GM18861 (cell line): ENCODE data around the gene APBA2.
"Not testable (repeated sequence)": the region's sequence is repeated elsewhere in the genome, so short reads cannot be mapped to it uniquely, and the experiment has no call there.

Source experiments
- ATAC-seq: cut with Tn5 transposase; IDR thresholded peaks from one replicate; pipeline ENCODE4 v1.9.1; 2021; ENCODE audit not compliant: unreplicated experiment

Gene APBA2

GRCh38 chr15:28995705-28996104, 109.9 kb downstream of the APBA2 start:
- no peak for ATAC-seq

DNA sequence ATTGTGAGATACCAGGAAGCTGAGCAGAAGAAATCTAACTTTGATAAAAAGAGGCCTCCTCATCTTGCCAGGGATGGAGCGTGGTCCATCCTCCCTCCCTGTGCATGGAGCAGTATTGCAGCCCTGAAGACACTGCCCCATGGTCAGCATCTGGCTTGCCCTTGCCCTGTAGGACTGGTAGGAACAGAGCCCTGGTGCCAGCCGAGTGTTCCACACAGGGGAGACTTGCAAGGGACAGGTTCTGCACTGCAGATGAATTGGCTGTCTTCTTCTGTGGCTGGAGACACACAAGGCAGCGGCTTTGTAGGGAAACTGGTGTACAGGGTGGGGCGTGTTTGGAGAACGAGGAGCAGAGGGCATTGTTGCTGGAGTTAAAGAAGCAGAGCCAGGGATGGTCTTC, 110.5 kb downstream of the APBA2 start:
- no peak for ATAC-seq

GRCh38 chr15:28996953-28997352, 111.2 kb downstream of the APBA2 start:
- no peak for ATAC-seq

DNA sequence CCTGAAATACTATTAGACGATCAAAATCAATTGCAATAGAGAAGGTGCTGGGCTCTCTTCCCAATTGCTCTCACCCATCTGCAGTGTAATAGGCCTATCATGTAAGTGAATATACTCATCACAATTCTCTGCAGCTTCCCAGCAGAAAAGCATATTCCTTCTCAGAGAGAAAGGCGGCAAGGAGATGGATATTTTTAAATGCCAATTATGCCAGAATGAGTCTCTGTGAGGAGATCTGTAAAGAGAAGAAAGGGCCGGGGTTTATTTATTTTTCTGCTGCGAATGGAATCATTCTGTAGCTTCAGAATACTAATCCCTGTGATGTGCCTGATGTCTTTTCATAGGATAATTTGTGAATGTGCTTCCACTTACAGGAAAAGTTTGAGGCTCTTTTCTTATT, 112.0 kb downstream of the APBA2 start:
- no peak for ATAC-seq

DNA sequence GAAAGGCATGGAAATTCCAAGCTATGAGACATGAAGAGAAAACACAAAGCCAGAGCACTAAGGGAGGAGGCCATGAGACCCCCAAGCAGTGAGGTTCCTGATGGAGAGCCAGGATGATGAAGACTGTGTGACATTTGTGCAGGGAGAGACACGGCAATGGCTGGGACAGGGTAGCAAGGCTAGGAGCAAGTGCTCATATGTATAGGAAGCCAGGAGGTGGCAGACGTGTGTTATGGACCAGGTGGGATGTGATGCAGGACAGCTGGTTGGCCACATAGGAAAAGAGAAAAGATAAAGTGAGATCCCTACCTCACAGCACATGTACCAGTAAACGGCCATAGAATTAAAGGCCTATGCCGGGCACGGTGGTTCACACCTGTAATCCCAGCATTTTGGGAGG, 112.7 kb downstream of the APBA2 start:
- no peak for ATAC-seq

- no peak for ATAC-seq
Measured at GRCh38 chr15:29003191-29003839, 117.5 kb downstream of the APBA2 start.

GRCh38 chr15:29003840-29004233, 118.1 kb downstream of the APBA2 start:
- ATAC-seq = no peak

DNA sequence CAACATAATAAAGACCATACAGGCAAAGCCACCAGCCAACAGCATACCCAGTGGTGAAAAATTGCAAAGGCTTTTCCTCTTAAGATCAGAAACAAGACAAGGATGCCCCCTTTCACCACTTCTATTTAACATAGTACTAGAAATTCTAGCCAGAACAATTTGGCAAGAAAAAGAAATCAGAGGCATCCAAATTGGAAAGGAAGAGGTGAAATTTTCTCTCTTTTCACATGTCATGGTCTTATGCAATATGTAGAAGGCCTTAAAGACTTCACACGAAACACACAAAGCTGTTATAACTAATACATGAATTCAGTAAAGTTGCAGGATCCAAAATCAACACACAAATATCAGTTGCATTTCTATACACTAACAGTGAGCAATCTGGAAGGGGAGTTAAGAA, 120.2 kb downstream of the APBA2 start:
- no peak for ATAC-seq

DNA sequence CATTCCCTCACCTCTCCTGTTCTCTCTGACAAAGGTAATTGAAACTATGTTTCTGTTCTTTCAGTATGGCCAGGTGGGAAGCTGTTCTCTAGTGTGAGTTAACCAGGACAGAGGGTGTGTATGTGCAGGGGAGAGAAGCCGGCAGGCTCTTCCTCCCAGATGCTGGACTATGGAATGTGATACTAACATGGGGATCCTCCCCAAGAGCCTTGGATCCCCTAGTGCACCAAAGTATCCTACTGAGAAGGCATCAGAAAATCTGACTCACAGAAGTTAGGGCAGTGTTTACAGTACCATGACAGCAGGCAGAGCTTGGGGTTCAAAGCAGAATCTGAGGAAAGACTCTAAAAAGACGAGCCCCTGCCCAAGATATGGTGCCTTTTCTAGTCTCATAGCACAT, 123.1 kb downstream of the APBA2 start:
- no peak for ATAC-seq

GRCh38 chr15:29012097-29012496, 126.3 kb downstream of the APBA2 start:
- no peak for ATAC-seq

- ATAC-seq = no peak
Measured at GRCh38 chr15:29014493-29014892, 128.7 kb downstream of the APBA2 start.

GRCh38 chr15:29016518-29016917, 130.7 kb downstream of the APBA2 start:
- no peak for ATAC-seq

- ATAC-seq = no peak
Measured at GRCh38 chr15:29018120-29018805, 132.5 kb downstream of the APBA2 start.

DNA sequence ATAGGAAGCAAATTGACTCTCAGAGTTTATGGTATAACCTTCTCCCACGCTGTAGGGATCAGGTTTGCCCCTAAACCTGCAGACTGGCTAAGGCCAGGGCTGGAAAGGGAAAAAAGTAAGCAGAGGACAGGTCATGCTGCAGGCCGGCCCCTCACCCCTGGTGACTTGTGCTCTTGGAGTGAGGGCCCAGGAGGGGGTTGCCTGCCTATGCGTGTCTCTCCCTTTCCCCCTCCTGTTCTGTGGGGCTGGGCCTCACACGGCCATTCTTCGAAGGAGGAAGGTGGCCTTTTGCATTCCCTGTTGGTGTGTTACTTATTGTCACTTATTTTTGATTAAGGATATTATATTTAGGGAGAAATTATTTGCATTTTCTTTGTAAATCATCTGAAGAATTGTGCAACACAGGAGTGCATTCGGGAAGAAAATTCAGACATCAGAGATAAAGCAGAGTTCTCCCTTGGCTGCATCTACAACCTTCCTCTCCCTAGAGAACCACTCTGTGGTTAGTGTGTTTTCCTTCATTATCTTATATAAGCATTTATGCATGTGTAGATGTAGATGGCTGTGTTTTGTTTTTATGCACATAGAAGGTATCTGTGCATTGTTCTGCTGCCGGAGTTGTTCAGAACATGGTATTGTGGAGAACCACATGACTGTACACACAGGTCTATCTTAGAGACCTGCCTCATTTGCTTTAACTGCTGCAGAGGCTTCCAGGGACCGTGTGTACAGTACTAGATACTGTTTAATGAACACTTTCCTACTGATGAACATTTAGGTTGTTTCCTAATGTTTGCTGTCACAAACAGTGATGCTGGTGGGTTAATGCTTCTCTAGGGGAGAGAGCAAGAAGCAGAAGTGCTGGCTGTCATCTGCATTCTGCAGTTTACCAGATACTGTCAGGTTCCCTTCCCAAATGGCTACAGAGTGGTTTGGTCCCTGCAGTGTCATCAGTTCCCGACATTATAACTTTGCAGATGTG, 133.5 kb downstream of the APBA2 start:
- ATAC-seq = no peak

DNA sequence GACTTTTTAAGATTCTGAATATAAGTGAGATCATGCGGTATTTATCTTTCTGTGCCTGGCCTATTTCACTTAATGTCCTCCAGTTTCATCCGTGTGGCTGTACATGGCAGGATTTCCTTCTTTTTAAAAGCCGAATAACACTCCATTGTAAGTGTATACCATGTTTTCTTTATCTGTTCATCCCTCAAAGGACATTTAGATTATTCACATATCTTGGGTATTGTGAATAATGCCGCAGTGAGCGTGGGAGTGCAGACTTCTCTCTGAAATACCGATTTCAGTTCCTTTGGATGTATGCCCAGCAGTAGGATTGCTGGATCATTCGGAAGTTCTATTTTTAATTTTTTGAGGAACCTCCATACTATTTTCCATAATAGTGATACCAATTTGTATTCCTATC, 136.1 kb downstream of the APBA2 start:
- no peak for ATAC-seq

DNA sequence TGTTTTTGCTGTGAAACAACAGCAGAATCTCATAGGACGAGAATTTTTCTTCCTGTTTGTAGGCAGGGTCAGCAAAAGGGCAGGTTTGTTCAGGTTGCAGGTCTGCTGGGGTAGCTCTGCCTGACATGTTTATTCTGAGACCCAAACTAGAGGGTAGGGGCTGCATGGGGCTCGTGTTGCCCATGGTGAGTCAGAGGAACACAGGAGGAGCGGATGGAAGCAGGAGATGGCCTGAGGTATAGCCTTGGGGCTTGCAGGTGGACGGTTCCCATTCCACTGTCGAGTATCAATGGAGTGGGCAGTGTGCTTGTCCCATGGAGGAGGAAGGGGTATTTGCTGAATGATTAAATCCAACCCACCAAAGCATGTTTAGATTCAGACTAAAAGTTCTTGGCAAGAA, 138.9 kb downstream of the APBA2 start:
- no peak for ATAC-seq

- not testable (repeated sequence) for ATAC-seq
Measured at GRCh38 chr15:29025411-29025810, 139.6 kb downstream of the APBA2 start.

DNA sequence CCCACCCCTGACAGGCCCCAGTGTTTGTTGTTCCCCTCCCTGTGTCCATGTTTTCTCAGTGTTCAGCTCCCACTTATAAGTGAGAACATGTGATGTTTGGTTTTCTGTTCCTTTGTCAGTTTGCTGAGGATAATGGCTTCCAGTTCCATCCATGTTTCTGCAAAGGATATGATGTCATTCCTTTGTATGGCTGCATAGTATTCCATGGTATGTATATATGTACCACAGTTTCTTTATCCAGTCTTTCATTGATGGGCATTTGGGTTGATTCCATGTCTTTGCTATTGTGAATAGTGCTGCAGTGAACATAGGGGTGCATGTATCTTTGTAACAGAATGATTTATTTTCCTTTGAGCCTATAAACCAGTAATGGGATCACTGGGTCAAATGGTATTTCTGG, 142.4 kb downstream of the APBA2 start:
- not testable (repeated sequence) for ATAC-seq

- ATAC-seq = no peak
Measured at GRCh38 chr15:29029651-29030195, 143.9 kb downstream of the APBA2 start.

DNA sequence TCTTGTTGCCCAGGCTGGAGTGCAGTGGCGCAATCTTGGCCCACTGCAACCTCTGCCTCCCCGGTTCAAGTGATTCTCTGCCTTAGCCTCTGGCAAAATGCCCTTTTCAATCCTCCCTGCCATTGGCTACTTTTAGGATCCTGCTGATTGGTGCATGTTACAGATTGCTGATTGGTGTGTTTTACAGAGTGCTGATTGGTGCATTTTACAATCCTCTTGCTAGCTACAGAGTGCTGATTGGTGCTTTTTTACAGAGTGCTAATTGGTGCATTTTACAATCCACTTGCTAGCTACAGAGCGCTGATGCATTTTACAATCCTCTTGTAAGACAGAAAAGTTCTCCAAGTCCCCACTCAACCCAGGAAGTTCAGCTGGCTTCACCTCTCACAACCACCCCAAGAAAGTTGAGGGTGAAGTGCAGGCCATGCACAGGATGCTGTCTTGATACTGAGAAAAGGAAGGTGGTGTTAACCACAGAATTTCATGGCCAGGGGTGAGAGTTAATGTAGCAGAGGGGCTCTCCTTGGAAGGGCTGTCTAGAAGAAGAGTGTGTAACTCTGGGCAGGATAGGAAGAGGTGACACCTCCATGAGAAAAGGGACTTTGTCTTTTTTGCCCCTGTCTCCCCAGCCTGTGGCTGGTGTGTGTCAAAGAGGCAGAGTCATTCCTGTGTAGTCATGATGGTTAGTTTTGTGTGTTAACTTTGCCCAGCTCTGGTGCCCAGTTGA, 145.9 kb downstream of the APBA2 start:
- ATAC-seq = no peak

GRCh38 chr15:29032229-29032625, 146.5 kb downstream of the APBA2 start:
- ATAC-seq = no peak
